Measurements from ENCODE around the gene MBD5.

The MBD5 gene

GRCh38 chr2:148136441-148136840, 115.5 kb downstream of the MBD5 start:
- no peak for TF ChIP-seq CTCF (IDR thresholded peaks at IDR 0.05; ENCODE audit: borderline replicate concordance, insufficient read depth, low read depth, low read length)
- H3K4me3 ChIP-seq (ENCODE audit: low read depth, low read length): no peak overlapping the region

- no peak for TF ChIP-seq CTCF (IDR thresholded peaks at IDR 0.05; ENCODE audit: borderline replicate concordance, insufficient read depth, low read depth, low read length)
- no peak overlapping the region for H3K4me3 ChIP-seq (ENCODE audit: low read depth, low read length)
Measured at GRCh38 chr2:148161909-148162435, 141.1 kb downstream of the MBD5 start.

GRCh38 chr2:148162871-148163270, 142.0 kb downstream of the MBD5 start:
- no peak for TF ChIP-seq CTCF (IDR thresholded peaks at IDR 0.05; ENCODE audit: borderline replicate concordance, insufficient read depth, low read depth, low read length)
- no peak overlapping the region for H3K4me3 ChIP-seq (ENCODE audit: low read depth, low read length)

- no peak for TF ChIP-seq CTCF (IDR thresholded peaks at IDR 0.05; ENCODE audit: borderline replicate concordance, insufficient read depth, low read depth, low read length)
Measured at GRCh38 chr2:148165975-148166374, 145.1 kb downstream of the MBD5 start.

GRCh38 chr2:148167241-148167766, 146.4 kb downstream of the MBD5 start:
- no peak overlapping the region for H3K4me3 ChIP-seq (ENCODE audit: low read depth, low read length)

More at GRCh38 chr2:148165975-148166374, 145.1 kb downstream of the MBD5 start:
- no peak overlapping the region for H3K4me3 ChIP-seq (ENCODE audit: low read depth, low read length)

GRCh38 chr2:148167855-148168254, 147.0 kb downstream of the MBD5 start:
- no peak for TF ChIP-seq CTCF (IDR thresholded peaks at IDR 0.05; ENCODE audit: borderline replicate concordance, insufficient read depth, low read depth, low read length)
- no peak overlapping the region for H3K4me3 ChIP-seq (ENCODE audit: low read depth, low read length)

More at GRCh38 chr2:148167241-148167766, 146.4 kb downstream of the MBD5 start:
- TF ChIP-seq CTCF (IDR thresholded peaks at IDR 0.05; ENCODE audit: borderline replicate concordance, insufficient read depth, low read depth, low read length): no peak

GRCh38 chr2:148172131-148172753, 151.4 kb downstream of the MBD5 start:
- no peak overlapping the region for H3K4me3 ChIP-seq (ENCODE audit: low read depth, low read length)
- TF ChIP-seq CTCF (IDR thresholded peaks at IDR 0.05; ENCODE audit: borderline replicate concordance, insufficient read depth, low read depth, low read length): no peak

Data from GM12875 (cell line).